ENCODE measurements around the gene KRT79. TPM values are rescaled to one million over a fixed set of nuclear protein-coding genes. Genes with fewer than 3 reads are reported as not detected.
"Not testable (repeated sequence)": the region's sequence is repeated elsewhere in the genome, so short reads cannot be mapped to it uniquely, and the experiment has no call there.

KRT79 gene
- not detected for total RNA-seq
- long read RNA-seq = 0 reads

DNA sequence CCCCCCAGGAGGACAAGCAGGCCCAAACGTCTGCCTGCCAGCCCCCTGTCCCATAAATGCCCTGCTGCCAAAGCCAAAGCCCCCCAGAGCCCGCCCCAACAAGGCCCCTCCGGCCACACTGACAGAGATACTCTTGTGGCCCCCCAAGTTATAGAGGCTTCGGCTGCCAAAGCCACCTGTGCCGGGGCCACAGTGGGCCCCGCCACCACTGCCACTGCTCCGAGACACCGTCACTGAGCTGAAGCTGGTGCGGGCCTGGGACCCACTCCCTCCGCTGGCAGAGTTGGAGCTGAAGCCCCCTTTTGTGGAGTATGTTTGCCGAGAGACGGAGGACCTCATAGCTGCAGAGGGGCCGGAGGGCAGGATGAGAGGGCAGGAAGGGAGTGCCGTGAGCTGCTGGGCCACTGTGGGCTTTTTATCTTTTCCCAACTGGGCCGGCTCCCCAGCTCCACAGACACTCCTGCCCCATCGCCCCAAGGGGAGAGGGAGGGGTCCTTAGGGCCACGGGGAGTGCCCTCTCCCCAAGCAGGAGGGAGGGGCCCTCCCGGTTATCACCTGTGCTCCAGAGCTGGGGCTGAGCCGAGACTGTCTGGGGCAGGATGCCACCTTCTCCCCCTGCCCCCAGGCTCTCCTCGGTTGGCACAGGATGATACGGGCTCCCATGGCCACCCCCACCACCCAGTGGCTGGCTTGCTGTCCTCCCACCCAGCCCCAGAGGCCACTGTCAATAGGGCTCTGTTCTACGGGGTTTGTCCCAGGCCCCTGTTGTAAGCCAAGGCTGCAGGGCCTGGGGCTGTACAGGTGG, at the start of gene KRT79:
KRT79 (minus strand) TSS at position 390 of the 805 bp plus-strand sequence; CDS start at position 339, 51 bp downstream.
- TF ChIP-seq POLR2A (IDR thresholded peaks at IDR 0.05) (no peak), CTCF (IDR thresholded peaks at IDR 0.05) (no peak)
- no peak within 1 kb of the TSS for H3K4me3 ChIP-seq
- ATAC-seq (no peak), DNase-seq (no peak)
- H3K36me3 ChIP-seq = no peaks in the 10 kb centered on the region
- no peaks in the 10 kb centered on the region for H3K4me1 ChIP-seq
- no peaks in the 10 kb centered on the region for H3K27me3 ChIP-seq
- intact Hi-C loops (cut with DNase I) = no loop called here
- H3K9me3 ChIP-seq = no peaks in the 10 kb centered on the region
- no peak within 1 kb of the TSS for H3K27ac ChIP-seq
- WGBS (ENCODE audit: insufficient coverage, low coverage, low lambda C conversion rate, missing lambda C conversion rate) = 69% methylated on average over 6 of the region's 22 CpGs

GRCh38 chr12:52880499-52880898, 46.4 kb upstream of the KRT79 start:
- H3K36me3 ChIP-seq; H3K4me3 ChIP-seq; ATAC-seq; H3K27me3 ChIP-seq; H3K9me3 ChIP-seq; H3K27ac ChIP-seq; intact Hi-C loops (cut with DNase I); DNase-seq: not testable (repeated sequence)
- 30% methylated on average over 4 of the region's 8 CpGs for WGBS (ENCODE audit: insufficient coverage, low coverage, low lambda C conversion rate, missing lambda C conversion rate)
- H3K4me1 ChIP-seq = peaks cover 0 to 18% (median 0%) of the 10 kb centered on the region in 4 donors

- TF ChIP-seq CTCF (IDR thresholded peaks at IDR 0.05) = peak; percentile 57 to 84 (median 60)
- TF ChIP-seq POLR2A (IDR thresholded peaks at IDR 0.05) = no peak
- ATAC-seq = peak; percentile 92 to 94 (median 92)
- H3K36me3 ChIP-seq = no peaks in the 10 kb centered on the region
- H3K4me1 ChIP-seq = peaks cover 0 to 14% (median 0%) of the 10 kb centered on the region in 4 donors
- H3K9me3 ChIP-seq = no peaks in the 10 kb centered on the region
- WGBS (ENCODE audit: insufficient coverage, low coverage, low lambda C conversion rate, missing lambda C conversion rate) = 1% methylated on average over 16 of the region's 38 CpGs
- H3K4me3 ChIP-seq = peak overlapping the region in 2 of 3 donors; percentile 26 to 40
- intact Hi-C loops (cut with DNase I) = loop anchor here (2.0 to 10.0 kb wide), 6 partner anchors 292 to 727 kb away; partner anchors contain the start of gene KRT85 (in 1 of the 2)
- peak; percentile 78 to 84 (median 81) for DNase-seq
- no peaks in the 10 kb centered on the region for H3K27me3 ChIP-seq
- H3K27ac ChIP-seq = no peak overlapping the region
Measured at GRCh38 chr12:52879394-52880351, 45.6 kb upstream of the KRT79 start.

DNA sequence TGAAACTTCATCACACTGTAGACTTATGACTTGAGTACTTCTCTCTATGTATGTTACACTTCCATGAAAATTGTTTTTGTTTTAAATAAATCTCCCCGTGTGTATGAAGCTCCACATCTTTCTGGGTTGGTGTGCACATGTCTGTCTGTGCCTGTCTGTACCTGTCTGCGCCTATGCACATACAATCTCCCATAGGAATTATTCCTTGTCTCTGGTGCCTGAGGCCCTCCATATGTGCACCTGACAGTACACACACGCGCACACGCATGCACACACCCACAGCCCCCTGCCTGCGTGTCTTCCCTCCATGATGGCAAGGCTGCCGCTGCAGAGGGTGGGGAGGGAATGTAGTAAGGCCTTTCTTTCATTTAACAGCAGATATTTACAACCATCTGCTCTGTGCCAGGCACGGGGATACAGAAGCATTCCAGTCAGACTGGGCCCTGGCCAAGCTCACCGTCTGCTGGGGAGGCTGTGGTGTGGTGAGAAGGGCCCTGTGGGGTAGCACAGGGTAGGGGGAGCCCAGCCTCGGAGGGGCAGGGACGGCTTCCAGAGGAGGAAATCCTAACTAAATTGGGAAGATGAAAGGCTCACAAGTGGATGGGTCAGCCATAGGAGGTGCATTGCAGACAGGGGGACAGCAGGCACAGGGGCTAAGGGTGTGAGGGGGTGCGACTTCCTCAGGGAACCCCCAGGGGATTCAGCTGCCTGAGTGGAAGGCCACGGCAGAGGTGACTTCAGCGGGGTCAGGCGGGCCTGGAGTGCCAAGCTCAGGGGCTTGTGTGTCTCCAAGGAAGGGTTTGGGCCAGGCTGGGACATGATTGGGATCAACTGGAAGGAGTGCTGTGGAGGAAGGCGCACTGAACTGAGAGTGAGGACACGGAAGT, 44.6 kb upstream of the KRT79 start:
- no peak overlapping the region for H3K27ac ChIP-seq
- no peaks in the 10 kb centered on the region for H3K27me3 ChIP-seq
- DNase-seq (no peak), ATAC-seq (no peak)
- 79% methylated on average over 12 of the region's 17 CpGs for WGBS (ENCODE audit: insufficient coverage, low coverage, low lambda C conversion rate, missing lambda C conversion rate)
- no peaks in the 10 kb centered on the region for H3K9me3 ChIP-seq
- TF ChIP-seq POLR2A (IDR thresholded peaks at IDR 0.05) = no peak
- TF ChIP-seq CTCF (IDR thresholded peaks at IDR 0.05) = no peak
- no peaks in the 10 kb centered on the region for H3K36me3 ChIP-seq
- no peak overlapping the region for H3K4me3 ChIP-seq
- peaks cover 0 to 8% (median 0%) of the 10 kb centered on the region in 4 donors for H3K4me1 ChIP-seq
- intact Hi-C loops (cut with DNase I) = loop anchor here (2.0 to 10.0 kb wide), 6 partner anchors 291 to 726 kb away; partner anchors contain the start of gene KRT85 (in 1 of the 2)
